Activated T-cell treated with anti-CD3 and anti-CD28 coated beads, Interleukin-2, amount 50 U/mL, for 48 hours (primary cell): Measurements from ENCODE around the gene TMEM131.
"Not testable (repeated sequence)": the region's sequence is repeated elsewhere in the genome, so short reads cannot be mapped to it uniquely, and the experiment has no call there.

Source experiments
- DNase-seq, 2 experiments: peaks; one replicate each; pipeline ENCODE4 v3.0.0-alpha.2; 2020

Gene TMEM131

GRCh38 chr2:97950329-97951154 lies 45.2 kb downstream of the TMEM131 start:
- no peak for DNase-seq

- DNase-seq: no peak
Measured at GRCh38 chr2:97948926-97949325, 46.8 kb downstream of the TMEM131 start.

- DNase-seq: no peak
Measured at GRCh38 chr2:97945791-97946190, 50.0 kb downstream of the TMEM131 start.

GRCh38 chr2:97936881-97937280 lies 58.9 kb downstream of the TMEM131 start:
- no peak for DNase-seq

GRCh38 chr2:97936199-97936598 lies 59.5 kb downstream of the TMEM131 start:
- DNase-seq: no peak

DNA sequence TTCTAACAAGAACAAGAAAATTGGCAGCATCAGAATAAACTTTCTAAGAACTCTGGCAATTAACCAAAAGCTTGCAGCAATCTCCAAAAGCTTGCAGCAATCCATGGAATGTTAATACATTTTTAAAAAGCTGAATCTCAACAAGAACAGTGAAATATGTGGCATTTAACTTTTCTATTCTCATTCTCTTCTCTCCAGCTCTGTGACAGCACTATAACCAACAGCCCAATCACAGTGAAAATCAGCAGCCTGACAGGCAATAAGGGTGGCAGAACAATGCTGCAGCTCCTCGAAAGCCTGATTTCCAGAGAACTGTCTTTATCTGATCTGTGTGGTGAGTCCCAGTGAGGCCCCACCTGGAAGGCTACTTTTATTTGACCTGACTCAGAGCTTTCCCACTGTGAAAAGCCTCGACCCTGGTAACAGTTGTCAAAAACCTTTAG lies 60.0 kb downstream of the TMEM131 start:
- DNase-seq: no peak

- DNase-seq: no peak
Measured at GRCh38 chr2:97932975-97933662, 62.6 kb downstream of the TMEM131 start.

DNA sequence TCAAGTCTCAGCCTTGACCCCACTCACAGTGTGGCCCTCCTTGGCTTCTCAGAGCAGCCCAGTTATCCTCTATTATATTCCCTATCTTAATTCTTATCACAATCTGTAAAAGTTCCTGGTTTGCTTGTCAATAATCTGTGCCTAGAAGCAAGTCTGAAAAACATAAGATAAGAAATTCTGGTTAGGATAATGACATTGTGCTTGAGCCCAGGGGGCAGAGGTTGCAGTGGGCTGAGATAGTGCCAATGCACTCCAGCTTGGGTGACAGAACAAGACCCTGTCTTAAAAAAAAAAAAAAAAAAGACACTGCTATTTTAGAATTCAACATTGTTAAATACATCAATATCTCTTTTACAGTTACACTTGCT lies 63.9 kb downstream of the TMEM131 start:
- DNase-seq: no peak

- DNase-seq: no peak
Measured at GRCh38 chr2:97931118-97931857, 64.5 kb downstream of the TMEM131 start.

- no peak for DNase-seq
Measured at GRCh38 chr2:97928591-97928990, 67.2 kb downstream of the TMEM131 start.

GRCh38 chr2:97926946-97927345 lies 68.8 kb downstream of the TMEM131 start:
- DNase-seq: no peak

DNA sequence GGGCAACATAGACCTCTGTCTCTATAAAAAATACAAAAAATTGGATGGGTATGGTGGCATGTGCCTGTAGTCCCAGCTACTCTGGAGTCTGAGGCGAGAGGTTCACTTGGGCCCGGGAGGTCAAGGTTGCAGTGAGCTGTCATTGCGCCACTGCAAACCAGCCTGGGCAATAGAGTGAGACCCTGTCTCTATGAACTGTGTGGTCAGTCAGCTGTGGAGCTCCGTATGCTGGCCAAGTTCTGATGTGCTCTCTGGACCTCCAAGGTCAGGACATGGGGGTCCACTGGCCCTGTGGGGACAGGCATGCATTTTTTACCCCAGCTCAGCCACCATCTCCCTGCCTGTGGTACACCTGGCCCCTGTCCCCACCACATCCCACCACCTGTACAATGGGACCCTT lies 71.6 kb downstream of the TMEM131 start:
- DNase-seq: no peak

GRCh38 chr2:97919858-97920257 lies 75.9 kb downstream of the TMEM131 start:
- no peak for DNase-seq

- DNase-seq: no peak
Measured at GRCh38 chr2:97918818-97919217, 76.9 kb downstream of the TMEM131 start.

DNA sequence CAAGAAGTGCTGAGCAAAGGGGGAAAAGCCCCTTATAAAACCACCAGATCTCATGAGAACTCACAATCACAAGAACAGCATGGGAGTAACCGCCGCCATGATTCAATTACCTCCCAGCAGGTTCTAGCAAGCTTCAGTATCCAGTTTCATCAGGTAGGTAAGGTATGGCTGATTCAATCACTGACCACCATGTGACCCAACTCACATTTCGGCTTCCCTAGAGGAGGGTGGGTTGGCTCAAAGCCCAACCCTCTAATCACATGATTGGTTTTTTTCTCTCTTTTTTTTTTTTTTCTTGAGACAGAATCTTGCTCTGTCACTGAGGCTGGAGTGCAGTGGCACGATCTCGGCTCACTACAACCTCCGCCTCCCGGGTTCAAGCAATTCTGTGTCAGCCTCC lies 78.1 kb downstream of the TMEM131 start:
- not testable (repeated sequence) for DNase-seq

- no peak for DNase-seq
Measured at GRCh38 chr2:97914691-97915213, 81.0 kb downstream of the TMEM131 start.

DNA sequence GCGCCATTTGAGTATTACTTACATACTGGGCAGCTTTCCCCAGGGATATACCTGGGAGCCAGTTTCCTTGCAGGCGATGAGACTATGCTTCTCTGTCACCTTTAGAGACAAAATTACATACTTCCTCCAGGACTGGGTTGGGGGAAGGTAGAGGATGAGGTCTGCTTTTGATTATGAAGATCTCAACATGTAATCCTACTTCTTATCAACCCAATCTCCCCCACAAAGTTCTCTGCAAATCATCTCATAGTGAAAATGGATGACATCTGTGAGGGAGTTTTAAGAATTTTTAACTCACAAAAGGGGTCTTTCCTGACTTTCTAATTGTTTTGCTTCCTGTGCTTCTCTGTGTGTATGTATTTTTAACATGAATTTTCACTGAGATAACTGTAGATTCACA lies 81.9 kb downstream of the TMEM131 start:
- DNase-seq: no peak

DNA sequence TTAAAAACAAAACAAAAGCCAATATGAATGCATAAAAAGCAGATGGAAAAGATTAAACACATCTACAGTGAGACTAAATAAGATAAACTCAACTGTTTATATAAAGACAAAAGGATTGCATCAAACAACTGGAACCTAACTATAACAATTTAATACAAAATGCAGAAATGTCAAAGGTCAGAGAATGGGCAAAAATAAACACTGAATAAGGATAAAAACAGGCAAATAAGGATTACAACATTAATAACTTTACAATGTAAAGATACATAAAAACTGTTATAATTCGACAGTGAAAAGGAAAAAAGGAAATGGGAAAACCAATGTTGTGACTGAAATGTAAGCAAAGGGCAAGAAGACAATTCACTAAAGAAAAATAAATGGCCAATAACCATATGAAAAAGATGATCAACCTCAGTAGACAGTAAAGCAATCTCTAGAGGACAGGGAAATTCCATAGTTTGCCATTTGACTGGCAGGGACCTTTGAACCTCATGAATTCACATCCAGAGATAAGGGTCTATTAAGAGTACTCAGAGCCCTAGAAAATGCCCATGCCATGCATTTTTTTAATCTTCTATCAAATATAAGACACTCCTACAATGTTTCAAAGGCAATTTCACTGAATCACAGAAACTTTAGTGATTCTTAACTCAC lies 83.7 kb downstream of the TMEM131 start:
- DNase-seq: no peak

- no peak for DNase-seq
Measured at GRCh38 chr2:97911206-97911921, 84.4 kb downstream of the TMEM131 start.

DNA sequence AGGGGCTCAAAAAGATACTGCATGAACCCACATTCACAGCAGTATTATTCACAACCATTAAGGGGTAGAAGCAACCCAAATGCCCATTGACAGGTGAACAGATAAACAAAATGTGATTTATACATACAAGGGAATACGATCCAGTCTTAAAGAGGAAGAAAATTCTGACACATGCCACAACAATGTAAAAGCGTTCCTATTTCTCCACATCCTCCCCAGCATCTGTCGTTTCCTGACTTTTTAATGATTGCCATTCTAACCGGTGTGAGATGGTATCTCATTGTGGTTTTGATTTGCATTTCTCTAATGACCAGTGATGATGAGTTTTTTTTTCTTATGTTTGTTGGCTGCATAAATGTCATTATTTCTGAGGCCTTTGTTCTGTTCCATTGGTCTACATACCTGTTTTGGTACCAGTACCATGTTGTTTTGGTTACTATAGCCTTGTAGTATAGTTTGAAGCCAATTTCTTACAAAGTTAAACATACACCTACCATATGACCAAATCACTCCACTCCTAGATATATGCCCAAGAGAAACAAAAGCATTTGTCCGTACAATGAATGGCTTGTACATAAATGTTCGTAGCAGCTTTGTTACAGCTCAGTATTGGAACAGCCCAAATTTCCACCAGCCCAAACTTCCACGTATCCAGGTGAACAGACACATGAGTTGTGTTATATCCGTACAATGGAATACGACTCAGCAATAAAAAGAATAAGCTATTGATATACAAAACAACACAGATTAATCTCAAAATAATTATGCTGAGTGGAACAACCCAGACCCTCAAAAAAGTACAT lies 85.1 kb downstream of the TMEM131 start:
- no peak for DNase-seq

DNA sequence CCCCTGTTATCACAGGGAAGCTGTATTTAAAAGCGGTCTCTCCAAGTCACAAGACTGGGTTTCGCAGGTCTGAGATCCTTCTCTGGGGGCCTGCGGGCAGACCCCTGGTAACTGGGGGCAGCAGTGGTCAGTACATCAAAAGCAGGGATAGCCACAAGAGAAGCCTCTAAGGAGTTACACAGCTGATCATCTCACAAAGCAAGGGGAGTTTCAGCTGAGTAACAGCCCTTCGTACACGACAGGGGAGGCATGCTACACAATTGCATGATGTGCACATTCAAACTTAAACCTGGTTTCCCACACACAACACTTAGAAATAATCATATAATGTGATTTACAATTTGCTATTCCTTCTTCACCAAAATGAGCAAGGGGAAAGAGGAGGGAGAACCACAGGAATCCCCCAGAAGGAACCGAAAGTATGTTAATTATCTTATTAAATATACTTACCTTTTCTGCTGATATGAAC lies 87.5 kb downstream of the TMEM131 start:
- DNase-seq: no peak
